Measurements from ENCODE around the gene TTC23.

DNA sequence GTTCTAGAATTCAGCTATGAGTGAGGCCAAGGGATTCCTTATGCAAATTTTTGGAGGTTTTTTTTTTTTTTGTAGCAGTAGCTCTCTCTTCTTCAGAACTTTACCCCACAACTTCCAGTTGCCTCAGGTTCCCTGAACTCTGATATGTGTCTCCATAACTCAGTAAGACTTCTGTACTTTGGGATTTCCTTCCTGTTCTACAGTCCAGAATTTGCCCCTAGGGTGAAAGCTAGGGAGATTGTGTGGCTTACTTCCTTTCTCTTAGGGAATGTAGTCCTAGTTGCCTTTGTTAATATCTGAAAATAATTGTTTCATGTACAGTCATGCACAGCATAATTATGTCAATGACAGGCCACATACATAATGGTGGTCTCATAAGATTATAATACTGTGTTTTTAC is 32.7 kb upstream of the TTC23 start:
- TF ChIP-seq POLR2A (IDR thresholded peaks at IDR 0.05; ENCODE audit: low read length), result no peak
- TF ChIP-seq GATA1 (IDR thresholded peaks at IDR 0.05; ENCODE audit: low read depth, low read length), result no peak

Measured in erythroblast (primary cell).